ENCODE data around the gene DOCK4.

DOCK4 gene

GRCh38 chr7:111836592-111836991, 369.6 kb downstream of the DOCK4 start:
- no peak for DNase-seq

- DNase-seq = no peak
Observed at GRCh38 chr7:111835066-111835465, 371.1 kb downstream of the DOCK4 start.

- DNase-seq = no peak
Observed at GRCh38 chr7:111834367-111834766, 371.8 kb downstream of the DOCK4 start.

- DNase-seq = no peak
Observed at GRCh38 chr7:111833466-111833865, 372.7 kb downstream of the DOCK4 start.

- no peak for DNase-seq
Observed at GRCh38 chr7:111832174-111832573, 374.0 kb downstream of the DOCK4 start.

- no peak for DNase-seq
Observed at GRCh38 chr7:111829221-111829620, 377.0 kb downstream of the DOCK4 start.

- no peak for DNase-seq
Observed at GRCh38 chr7:111827863-111828504, 378.2 kb downstream of the DOCK4 start.

GRCh38 chr7:111825046-111825445, 381.2 kb downstream of the DOCK4 start:
- DNase-seq = no peak

- DNase-seq = no peak
Observed at GRCh38 chr7:111823826-111824225, 382.4 kb downstream of the DOCK4 start.

GRCh38 chr7:111821046-111821445, 385.2 kb downstream of the DOCK4 start:
- no peak for DNase-seq

- DNase-seq = no peak
Observed at GRCh38 chr7:111820621-111821020, 385.6 kb downstream of the DOCK4 start.

- DNase-seq = no peak
Observed at GRCh38 chr7:111820121-111820520, 386.1 kb downstream of the DOCK4 start.

GRCh38 chr7:111815354-111815753, 390.8 kb downstream of the DOCK4 start:
- DNase-seq = no peak

GRCh38 chr7:111813306-111813705, 392.9 kb downstream of the DOCK4 start:
- no peak for DNase-seq

GRCh38 chr7:111806232-111806631, 400.0 kb downstream of the DOCK4 start:
- no peak for DNase-seq

GRCh38 chr7:111803015-111803758, 403.0 kb downstream of the DOCK4 start:
- no peak for DNase-seq

GRCh38 chr7:111802194-111802772, 403.9 kb downstream of the DOCK4 start:
- no peak for DNase-seq

- no peak for DNase-seq
Observed at GRCh38 chr7:111801277-111801676, 404.9 kb downstream of the DOCK4 start.

- DNase-seq = no peak
Observed at GRCh38 chr7:111796671-111797070, 409.5 kb downstream of the DOCK4 start.

- DNase-seq = no peak
Observed at GRCh38 chr7:111789870-111790269, 416.3 kb downstream of the DOCK4 start.

GRCh38 chr7:111789048-111789320, 417.2 kb downstream of the DOCK4 start:
- no peak for DNase-seq

- DNase-seq = no peak
Observed at GRCh38 chr7:111788286-111789047, 417.7 kb downstream of the DOCK4 start.

- DNase-seq = no peak
Observed at GRCh38 chr7:111787741-111788140, 418.5 kb downstream of the DOCK4 start.

GRCh38 chr7:111787099-111787498, 419.1 kb downstream of the DOCK4 start:
- DNase-seq = no peak
